HEK293 (cell line): ENCODE results near the gene HSPH1.

Experiments used
- CTCF ChIP-seq: fragments of 450-650 bp; formaldehyde crosslinking; IDR thresholded peaks from 2 replicates; pipeline ENCODE4 v1.5.1; 2016; ENCODE audit warnings: missing biosample characterization, missing genetic modification characterization
- ZNF24 ChIP-seq: fragments of 450-650 bp; formaldehyde crosslinking; IDR thresholded peaks from 2 replicates; pipeline ENCODE4 v1.5.1; 2016; ENCODE audit warnings: missing biosample characterization, missing genetic modification characterization
- ZNF324 ChIP-seq: fragments of 450-650 bp; formaldehyde crosslinking; IDR thresholded peaks from 2 replicates; pipeline ENCODE4 v1.5.1; 2016; ENCODE audit warnings: missing biosample characterization, missing genetic modification characterization
- ZNF398 ChIP-seq: fragments of 450-650 bp; formaldehyde crosslinking; IDR thresholded peaks from 2 replicates; pipeline ENCODE4 v1.5.1; 2017; ENCODE audit warnings: missing biosample characterization, missing genetic modification characterization
- ZNF692 ChIP-seq: fragments of 450-650 bp; formaldehyde crosslinking; IDR thresholded peaks from 2 replicates; pipeline ENCODE4 v1.5.1; 2016; ENCODE audit warnings: missing biosample characterization, missing genetic modification characterization
- ZSCAN4 ChIP-seq: fragments of 450-650 bp; formaldehyde crosslinking; IDR thresholded peaks from 2 replicates; pipeline ENCODE4 v1.5.1; 2017; ENCODE audit warnings: missing biosample characterization, missing genetic modification characterization

GRCh38 chr13:31198519-31198918, 36.8 kb upstream of the HSPH1 start:
- no peak for TF ChIP-seq ZNF24 (tag by site-specific recombination)
- no peak for TF ChIP-seq ZNF692 (tag by site-specific recombination)
- no peak for TF ChIP-seq ZSCAN4
- TF ChIP-seq CTCF (tag by site-specific recombination) = no peak
- no peak for TF ChIP-seq ZNF398 (tag by site-specific recombination)
- no peak for TF ChIP-seq ZNF324 (tag by site-specific recombination)
